Metanephros (tissue), 2 donors: ENCODE data around the gene ZFAND6. TPM values are rescaled to one million over a fixed set of nuclear protein-coding genes. Genes with fewer than 3 reads are reported as not detected.

ENCODE experiments used
- small RNA-seq: library from RNA; depleted of rRNA; stranded (forward); fragments of <200 nt; gene quantifications from one replicate; pipeline ENCODE3, GENCODE V24; 2014; ENCODE audit warnings: low replicate concordance
- total RNA-seq: library from RNA; depleted of rRNA; stranded (reverse); fragments of >200 nt; gene quantifications from one replicate; pipeline ENCODE4 v1.2.3, GENCODE V29; 2014

The ZFAND6 gene
- total RNA-seq, result 165 TPM

DNA sequence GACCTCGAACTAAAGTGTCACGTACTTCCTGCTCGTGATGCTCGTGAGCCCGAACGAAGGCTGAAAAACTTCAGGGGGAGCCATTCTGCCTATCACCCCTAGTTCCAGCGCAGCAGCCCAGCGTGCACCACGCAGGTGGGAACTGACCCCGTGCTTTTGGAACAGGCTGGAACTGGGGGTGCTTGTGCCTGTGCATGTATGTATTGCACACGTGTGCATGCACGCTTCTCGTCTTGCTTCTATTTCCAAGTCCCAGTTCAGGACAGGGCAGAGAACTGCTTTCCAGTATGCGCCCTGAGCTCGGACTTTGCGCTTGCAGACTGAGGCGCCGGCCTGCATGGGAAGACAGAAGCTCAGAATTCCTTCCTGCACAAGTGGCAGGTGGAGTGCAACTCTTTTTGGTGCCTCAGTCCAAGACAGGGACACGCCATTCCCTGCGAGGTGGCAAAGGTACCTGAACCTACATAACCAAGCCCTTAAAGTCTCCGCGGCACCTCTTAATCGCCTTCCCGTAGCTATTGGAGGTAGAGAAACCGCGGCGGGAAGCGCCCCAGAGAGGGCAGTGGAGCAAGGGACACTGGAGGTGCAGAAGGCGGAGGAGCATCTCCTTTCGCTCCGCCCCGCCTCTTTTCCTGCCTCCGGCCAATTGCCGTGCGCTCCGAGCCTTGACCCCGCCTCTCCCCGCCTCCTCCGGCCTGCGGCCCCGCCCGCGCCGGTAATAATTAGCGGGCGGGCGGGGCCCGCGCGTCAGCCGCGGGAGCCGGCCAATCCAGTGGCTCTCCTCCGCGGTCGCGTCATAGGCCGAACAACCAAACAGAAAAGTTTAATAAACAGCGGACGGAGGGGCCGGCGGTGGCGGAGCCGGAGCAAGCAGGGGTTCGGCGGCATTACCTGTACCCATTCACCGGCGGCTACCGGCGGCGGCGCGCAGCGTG, at the start of gene ZFAND6:
TSS of gene ZFAND6 (plus strand) at position 826 of the 935 bp plus-strand sequence. CDS start 60,669 bp downstream, outside the sequence.

DNA sequence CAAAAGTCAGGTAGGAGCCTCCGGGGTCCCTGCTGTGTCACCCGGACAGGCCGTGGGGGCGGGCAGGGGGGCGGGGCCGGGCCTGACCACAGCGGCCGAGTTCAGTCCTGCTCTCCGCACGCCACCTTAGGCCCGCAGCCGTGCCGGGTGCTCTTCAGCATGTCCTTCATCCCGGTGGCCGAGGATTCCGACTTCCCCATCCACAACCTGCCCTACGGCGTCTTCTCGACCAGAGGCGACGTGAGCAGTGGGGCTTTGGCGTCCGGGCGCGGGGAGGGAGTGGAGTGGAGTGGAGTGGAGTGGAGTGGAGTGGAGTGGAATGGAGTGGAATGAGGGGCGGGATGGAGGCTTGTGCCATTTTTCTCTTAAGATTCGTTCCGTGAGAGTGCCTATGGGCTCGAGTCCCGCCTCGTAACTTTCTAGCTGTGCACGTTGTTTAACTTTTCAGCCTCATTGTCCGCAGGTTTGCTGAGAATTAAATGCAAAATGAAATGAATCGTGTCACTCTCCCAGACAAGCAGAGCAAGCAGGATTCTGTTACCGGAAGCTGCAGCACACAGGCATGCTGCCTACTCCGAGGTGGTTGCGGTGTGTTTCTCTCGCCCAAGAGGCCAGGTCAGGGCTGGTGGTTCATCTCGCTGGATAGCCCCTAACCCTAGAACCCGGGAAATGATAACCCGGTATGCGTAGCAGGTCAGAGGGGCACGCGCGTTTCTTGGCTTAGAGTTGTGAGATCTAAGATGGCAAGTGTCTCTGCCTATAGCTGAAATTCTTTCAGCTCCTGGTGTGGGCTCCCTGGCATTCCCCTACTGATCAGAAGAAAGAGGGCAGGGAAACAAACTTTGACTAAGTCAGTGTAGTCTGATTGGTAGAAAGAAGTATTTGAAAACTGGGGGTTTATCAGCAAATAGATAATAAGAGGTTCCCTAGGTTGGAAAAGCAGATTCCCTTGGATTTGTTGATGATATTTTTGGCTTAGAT, 93.7 kb downstream of the ZFAND6 start, which contains the start of gene FAH:
TSS of gene FAH (plus strand) at position 104 of the 981 bp plus-strand sequence. CDS start at position 160, 56 bp downstream.

Small RNA genes lying within 50 kb of the gene (small RNA-seq; reads per million reads assigned to genes)
- gene RF00017, result not detected

Other genes starting within 250 kb of the ZFAND6 start
- 22.2 TPM for gene MTHFS, start 162.7 kb upstream of the ZFAND6 start, total RNA-seq
- 8.2 TPM for gene BCL2A1, start 88.5 kb upstream of the ZFAND6 start, total RNA-seq
- 23.3 TPM for gene FAH, start 93.3 kb downstream of the ZFAND6 start, total RNA-seq
- gene CTXND1, start 192.5 kb downstream of the ZFAND6 start, total RNA-seq, result 5.2 TPM